NCI-H1694 (cell line): ENCODE data around the gene POTEI.
"Not testable (repeated sequence)": the region's sequence is repeated elsewhere in the genome, so short reads cannot be mapped to it uniquely, and the experiment has no call there.

Experiments
- DNase-seq: peaks from one replicate; lab custom pipeline; 2025; lab: John Stamatoyannopoulos, UW

POTEI gene

GRCh38 chr2:130509228-130509627, at the start of gene POTEI:
Gene POTEI, minus strand, starts transcription at chr2:130509328. Its CDS starts 93 bp downstream, at chr2:130509235.
- not testable (repeated sequence) for DNase-seq

- not testable (repeated sequence) for DNase-seq
These were observed 47.3 kb upstream of the POTEI start for GRCh38 chr2:130556441-130556840.

GRCh38 chr2:130554178-130554577, 45.0 kb upstream of the POTEI start:
- not testable (repeated sequence) for DNase-seq

DNA sequence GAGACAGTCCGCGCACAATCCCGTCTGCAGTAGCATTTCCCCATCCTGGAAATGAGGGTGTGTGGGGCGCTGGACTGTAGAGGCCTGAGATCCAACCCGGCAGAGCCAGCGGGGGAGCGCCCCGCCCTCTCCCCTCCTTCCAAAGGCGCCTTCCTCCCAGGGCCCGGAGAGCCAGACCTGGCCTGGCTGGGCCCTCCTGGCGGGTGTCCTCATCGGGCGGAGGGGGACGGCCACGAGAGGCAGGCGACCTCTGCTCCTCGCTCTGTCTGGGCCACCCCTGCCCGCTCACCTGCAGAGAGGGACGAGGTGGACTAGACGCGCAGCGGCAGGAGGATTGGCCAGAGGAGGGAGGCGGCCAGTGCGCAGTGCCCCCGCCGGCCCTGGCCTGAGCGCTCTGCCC, 40.3 kb upstream of the POTEI start:
- DNase-seq, result not testable (repeated sequence)

DNA sequence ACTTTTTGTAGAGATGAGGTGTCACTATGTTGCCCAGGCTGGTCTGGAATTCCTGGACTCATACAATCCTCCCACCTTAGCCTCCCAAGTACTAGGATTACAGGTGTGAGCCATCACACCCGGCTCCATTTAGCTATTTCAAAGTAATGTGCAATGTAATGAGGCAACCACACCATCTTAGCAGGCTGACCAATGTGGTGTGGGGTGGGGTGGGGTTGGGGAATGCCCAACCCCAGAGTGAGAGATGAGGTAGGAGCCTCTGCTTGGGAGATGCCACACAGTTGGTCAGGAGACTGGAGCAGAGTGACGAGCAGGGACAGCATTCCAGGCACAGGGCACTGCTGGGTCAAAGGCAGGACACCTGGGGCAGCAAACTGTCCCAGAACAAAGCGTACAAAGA, 39.3 kb upstream of the POTEI start:
- not testable (repeated sequence) for DNase-seq

DNA sequence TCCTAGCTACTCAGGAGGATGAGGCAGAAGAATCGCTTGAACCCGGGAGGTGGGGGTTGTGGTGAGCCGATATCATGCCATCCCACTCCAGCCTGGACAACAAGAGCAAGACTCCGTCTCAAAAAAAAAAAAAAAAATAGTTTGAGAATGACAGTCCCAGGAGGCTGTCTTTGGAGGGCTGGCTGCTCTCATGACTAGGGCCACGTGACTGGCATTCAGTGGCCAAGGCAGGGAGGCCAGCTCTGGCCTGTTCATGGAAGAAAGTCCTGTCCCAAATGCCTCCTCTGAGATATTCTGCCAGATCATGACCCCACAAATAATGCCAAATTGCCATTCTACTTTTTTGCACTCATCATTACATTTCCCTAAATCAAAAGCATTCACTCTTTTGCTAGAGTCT, 35.9 kb upstream of the POTEI start:
- DNase-seq, result not testable (repeated sequence)

DNA sequence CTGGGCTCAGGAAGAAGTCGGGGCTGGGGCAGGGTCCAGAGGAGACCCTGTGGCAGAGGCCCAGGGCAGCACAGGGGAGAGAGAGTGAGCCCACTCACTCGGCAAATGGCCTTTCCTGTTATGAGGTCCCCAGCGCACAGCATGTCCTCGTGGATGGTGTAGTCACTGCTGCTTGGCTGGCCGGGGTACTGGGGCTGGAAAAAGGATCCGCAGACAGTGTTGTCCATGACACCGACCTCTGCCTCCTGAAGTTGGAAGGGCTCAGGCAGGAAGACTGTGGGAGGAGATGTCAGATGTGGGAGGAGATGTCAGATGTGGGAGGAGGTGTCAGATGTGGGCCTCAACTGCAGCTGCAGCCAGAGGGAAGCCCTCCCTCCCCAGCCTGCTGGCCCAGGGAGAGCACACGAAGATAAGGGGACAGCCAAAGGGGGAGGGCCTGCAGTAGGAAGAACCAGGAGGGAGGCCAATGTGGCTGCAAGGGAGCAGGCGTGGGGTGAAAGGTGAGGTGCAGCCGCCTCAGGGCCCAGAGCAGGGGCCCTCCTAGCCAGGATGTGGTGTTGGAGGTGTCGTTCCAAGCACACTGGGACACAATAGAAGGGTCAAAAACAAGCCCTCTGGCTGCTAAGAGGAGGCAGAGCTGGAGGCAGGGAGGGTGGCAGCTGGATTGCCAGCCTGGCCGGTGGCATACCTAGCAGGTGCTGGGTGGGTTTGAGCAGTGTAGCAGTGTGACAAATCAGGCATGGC, 34.8 kb upstream of the POTEI start:
- not testable (repeated sequence) for DNase-seq

- DNase-seq, result not testable (repeated sequence)
These were observed 33.7 kb upstream of the POTEI start for GRCh38 chr2:130542789-130543188.

DNA sequence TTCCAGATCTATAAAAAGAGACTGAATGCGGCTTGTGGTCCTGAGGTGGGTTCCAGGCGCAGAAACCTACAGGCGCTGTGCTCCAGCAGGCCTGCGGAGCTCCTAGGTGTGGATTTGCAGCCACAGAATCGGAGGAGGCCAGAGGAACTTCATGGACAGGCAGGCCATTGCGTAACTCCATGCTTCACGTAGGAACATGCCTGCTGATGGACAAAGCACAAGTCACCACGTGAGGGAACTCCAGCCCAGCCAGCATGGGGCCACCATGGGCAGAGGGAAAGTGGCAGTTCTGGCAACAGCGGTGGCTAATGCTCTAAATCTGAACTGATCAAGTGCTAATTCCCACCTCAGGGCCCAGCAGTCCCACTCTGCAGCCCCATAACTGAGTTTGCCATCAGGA, 29.1 kb upstream of the POTEI start:
- not testable (repeated sequence) for DNase-seq

GRCh38 chr2:130536654-130537053, 27.5 kb upstream of the POTEI start:
- not testable (repeated sequence) for DNase-seq

- not testable (repeated sequence) for DNase-seq
These were observed 22.5 kb upstream of the POTEI start for GRCh38 chr2:130531672-130532071.

- not testable (repeated sequence) for DNase-seq
These were observed 22.1 kb upstream of the POTEI start for GRCh38 chr2:130531225-130531624.

DNA sequence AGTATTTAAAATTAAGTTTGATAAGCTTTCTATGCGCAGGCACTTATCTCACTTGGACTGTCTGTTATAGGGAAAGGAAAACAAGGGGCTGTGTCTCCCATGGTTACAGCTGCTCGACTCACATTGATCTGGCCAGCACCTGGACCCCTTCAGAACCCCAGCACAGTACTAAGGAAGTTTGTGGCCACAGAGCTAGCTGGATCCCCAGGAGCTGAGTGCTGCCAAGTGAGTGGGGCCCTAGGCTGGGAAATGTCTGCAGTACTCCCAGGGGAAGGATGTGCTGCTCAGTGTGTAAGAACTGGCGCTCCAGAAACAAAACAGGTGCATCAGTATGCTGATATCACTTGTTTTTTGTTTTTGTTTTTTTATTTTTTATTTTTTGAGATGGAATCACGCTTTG, 21.1 kb upstream of the POTEI start:
- DNase-seq, result not testable (repeated sequence)

GRCh38 chr2:130529545-130529944, 20.4 kb upstream of the POTEI start:
- not testable (repeated sequence) for DNase-seq

DNA sequence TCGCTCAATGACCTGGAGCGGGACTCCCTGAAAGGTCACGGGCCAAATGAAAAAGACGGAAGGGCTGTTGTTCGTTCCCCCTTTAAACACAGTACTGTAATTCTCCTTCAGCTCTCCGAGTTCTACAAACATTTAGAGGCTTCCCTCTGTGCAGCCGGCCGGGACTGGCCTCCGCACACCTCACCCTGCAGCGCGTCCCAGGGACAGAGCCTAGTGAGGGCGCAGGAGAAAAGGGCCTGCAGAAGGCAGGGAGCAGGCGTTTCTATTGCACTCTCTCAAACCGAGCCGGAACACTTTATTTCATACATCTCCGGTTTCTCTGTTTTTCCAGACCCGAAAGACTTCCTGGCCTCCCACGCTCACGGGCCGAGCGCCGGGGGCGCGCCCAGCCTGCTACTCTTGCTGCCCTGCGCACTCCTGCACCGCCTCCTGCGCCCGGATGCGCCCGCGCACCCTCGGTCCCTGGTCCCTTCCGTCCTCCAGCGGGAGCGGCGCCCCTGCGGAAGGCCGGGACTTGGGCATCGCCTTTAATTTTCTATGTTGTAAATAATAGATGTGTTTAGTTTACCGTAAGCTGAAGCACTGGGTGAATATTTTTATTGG, 18.3 kb upstream of the POTEI start:
- DNase-seq, result not testable (repeated sequence)

DNA sequence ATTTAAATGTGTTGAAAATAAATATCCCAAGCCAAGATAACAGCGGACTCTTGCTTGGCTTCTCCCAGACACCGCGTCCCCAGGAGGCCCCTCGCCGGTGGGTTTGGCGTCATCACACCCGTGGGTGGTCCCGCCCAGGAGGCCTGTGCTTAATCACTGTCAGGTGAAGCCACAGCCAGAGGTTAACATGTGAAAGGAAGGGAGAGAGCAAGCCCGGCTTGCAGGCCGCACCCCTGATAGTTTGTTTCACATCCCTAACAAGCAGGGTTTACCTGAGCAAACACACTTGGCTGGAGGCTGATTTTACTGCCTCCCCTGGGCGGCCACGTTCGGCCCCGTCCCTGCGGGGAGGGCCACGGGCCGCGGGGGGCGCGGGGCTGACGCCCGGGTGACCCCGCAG, 13.3 kb upstream of the POTEI start:
- DNase-seq, result not testable (repeated sequence)

- not testable (repeated sequence) for DNase-seq
These were observed 11.9 kb upstream of the POTEI start, which contains the start of gene CFC1B for GRCh38 chr2:130520992-130521391. Gene CFC1B, plus strand, starts transcription at chr2:130521222. Its CDS starts 263 bp downstream, at chr2:130521485.

DNA sequence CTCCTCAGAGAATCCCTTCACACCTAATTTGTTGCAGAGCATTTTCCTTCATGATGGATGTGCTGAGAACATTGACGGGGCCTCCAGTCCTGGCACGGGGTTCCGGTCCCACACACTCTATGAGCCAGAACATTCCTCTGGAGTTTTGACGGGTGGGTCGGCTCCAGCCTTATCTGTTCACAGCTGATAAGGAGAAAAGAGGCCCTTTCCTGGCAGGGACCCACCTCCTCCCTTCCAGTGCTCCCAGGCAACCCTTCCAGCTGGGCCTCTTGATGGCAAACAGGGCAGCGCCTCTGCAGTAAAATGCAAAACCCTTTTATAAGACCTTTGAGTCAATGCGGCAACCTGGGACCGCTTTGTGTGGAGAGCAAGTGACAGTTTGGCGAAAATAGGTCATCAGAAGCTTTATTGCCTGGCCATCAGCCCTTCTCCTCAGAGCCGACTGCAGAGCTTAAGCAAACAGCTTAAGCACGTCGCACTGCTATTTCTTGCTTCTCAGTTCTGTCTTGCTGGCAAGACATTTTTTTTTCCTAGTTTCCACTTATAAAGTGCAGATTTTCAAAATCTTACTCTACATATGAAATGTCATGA, 9.5 kb upstream of the POTEI start:
- DNase-seq, result not testable (repeated sequence)

- not testable (repeated sequence) for DNase-seq
These were observed 2.8 kb upstream of the POTEI start for GRCh38 chr2:130511747-130512451.

DNA sequence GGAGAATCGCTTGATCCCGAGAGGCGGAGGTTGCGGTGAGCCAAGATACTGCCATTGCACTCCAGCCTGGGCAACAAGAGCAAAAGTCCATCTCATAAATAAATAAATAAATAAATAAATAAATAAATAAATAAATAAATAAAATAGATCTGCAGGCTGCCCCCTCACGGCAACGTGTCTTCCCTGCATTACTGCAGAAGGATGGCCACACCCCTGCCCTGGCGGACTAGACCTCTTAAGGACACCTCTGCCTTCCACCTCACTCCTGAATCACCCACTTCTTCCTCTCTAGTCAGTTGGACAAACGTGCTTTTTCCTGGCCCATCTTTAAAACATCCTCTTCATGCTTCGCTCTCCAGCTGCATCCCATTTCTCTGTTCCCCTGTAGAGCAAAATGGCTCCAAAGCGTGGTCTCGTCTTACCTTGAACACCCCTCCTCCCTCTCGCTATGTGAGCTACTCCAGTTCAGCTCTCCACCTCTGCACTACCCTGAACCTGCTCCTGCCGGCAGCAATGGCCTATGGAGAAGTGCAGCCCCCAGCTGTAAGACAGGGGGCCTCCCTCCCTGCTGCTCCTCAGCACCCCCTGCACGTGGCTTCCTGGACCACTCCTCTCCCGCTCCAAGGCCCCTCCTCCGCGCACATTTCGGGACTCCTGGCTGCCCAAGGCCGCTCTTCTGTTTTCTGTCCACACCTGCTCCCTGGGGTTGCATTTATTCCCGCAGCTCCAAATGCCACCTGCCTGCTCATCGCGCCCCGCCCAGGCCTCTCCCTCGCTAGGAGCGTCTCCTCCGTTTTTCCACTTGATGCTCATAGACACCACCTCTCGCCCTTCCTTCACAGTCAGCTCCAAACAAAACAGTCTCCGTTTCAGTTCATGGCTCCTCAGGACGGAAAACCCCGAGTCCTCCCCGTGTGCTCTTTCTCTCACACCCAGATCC, 1.9 kb upstream of the POTEI start:
- not testable (repeated sequence) for DNase-seq

DNA sequence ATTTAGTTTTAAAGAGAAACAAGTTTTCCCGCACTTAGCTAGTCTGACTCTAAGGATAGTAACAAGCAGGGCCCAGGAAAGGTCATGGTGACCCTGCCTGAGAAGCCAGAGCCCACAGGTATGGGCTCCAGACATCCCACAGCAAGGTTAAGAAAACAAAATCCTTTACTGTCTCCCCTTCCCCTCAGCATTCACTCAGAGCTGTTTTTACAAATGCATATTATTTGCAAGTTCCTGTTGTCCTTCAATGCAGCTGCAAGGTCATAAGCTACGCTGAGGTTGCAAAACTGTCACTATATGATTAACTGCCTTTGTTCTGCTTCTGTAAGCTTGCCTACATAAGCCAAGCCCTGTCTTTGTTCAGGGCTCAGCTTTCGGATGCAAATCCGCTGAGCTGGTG, 18.1 kb downstream of the POTEI start:
- DNase-seq, result not testable (repeated sequence)
